GM19099 (cell line): ENCODE measurements around the gene TLE5.

Experiments used
- POLR2A ChIP-seq: IDR thresholded peaks from 3 replicates; pipeline ENCODE4 v1.6.1; 2011; ENCODE audit warnings: low read depth; ENCODE audit not compliant: insufficient read length; ENCODE audit errors: extremely low read depth

The TLE5 gene

GRCh38 chr19:3057275-3057714 is 5.0 kb downstream of the TLE5 start:
- no peak for TF ChIP-seq POLR2A

GRCh38 chr19:3056417-3057088 is 5.7 kb downstream of the TLE5 start:
- no peak for TF ChIP-seq POLR2A

GRCh38 chr19:3055741-3056416 is 6.4 kb downstream of the TLE5 start:
- no peak for TF ChIP-seq POLR2A

- TF ChIP-seq POLR2A, result no peak
These were observed 7.1 kb downstream of the TLE5 start for GRCh38 chr19:3054972-3055740.

- TF ChIP-seq POLR2A, result no peak
These were observed 7.9 kb downstream of the TLE5 start for GRCh38 chr19:3054265-3054971.

- no peak for TF ChIP-seq POLR2A
These were observed 8.5 kb downstream of the TLE5 start for GRCh38 chr19:3053780-3054179.

GRCh38 chr19:3053218-3053621 is 9.1 kb downstream of the TLE5 start:
- TF ChIP-seq POLR2A, result no peak

GRCh38 chr19:3049089-3049488 is 13.2 kb downstream of the TLE5 start:
- no peak for TF ChIP-seq POLR2A

- no peak for TF ChIP-seq POLR2A
These were observed 14.1 kb downstream of the TLE5 start for GRCh38 chr19:3048190-3048533.

GRCh38 chr19:3047496-3048189 is 14.7 kb downstream of the TLE5 start:
- TF ChIP-seq POLR2A, result no peak

- no peak for TF ChIP-seq POLR2A
These were observed 15.4 kb downstream of the TLE5 start for GRCh38 chr19:3046698-3047495.

GRCh38 chr19:3045885-3046697 is 16.2 kb downstream of the TLE5 start:
- no peak for TF ChIP-seq POLR2A

- TF ChIP-seq POLR2A, result no peak
These were observed 17.1 kb downstream of the TLE5 start for GRCh38 chr19:3045191-3045590.

GRCh38 chr19:3042621-3043267 is 19.6 kb downstream of the TLE5 start:
- no peak for TF ChIP-seq POLR2A
